Putamen (tissue), 1 donor: ENCODE measurements around the gene CHMP4A.

Source experiments
- DNase-seq: peaks from one replicate; pipeline ENCODE4 v3.0.0-alpha.2; 2016; ENCODE audit warnings: low spot score

The CHMP4A gene

DNA sequence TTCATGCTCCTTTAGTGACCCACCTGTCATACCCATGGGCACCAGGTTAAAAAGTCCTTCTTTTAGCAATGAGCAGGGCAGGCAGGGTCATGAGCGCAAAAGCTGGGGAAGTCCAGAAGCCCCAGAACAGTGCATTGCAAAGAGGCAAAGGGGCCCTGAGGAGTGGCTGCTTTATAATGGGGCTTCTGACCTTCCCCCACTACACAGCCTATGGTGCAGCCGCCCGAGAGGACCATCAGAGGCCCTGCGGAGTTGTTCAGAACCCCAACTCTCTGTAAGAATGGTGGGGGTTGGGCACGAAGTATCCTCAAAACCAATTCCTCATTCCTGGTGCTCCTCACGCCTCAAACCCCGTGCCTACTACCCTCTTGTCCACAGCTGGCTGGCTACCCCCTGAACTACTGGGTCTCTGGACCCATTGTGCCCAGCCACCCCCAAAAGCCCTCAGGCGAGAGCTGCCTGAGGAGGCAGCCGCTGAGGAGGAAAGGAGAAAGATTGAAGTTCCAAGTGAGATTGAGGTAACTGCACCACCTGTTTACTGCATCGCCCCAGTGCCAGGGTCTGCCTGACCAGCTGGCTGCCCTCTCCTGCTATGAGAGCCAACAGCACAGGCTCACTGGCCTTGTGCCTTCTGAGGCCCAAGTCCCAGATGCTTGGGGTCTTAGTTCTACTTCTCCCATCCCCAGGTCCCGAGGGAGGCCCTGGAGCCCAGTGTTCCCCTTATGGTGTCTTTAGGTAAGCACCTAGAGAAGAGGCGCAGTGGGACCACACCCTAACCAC is 34.7 kb downstream of the CHMP4A start:
- DNase-seq, result no peak

DNA sequence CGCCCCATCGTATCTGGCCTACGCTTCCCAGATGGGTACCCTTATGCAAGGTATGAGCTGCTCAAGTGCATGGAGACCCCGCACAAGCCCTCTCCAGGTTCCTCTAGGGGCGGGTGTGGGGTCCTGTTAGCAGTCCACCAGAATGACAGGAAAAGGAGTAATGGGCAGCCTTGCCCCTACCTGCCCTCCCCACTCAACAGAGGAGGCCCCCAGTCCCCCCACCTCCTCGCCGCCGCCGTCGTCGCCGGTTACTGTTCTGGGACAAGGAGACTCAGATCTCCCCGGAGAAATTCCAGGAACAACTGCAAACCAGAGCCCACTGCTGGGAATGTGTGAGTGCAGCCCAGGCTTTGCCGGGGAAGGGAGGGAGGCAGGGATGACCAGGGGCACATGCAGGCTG is 35.4 kb downstream of the CHMP4A start:
- no peak for DNase-seq

DNA sequence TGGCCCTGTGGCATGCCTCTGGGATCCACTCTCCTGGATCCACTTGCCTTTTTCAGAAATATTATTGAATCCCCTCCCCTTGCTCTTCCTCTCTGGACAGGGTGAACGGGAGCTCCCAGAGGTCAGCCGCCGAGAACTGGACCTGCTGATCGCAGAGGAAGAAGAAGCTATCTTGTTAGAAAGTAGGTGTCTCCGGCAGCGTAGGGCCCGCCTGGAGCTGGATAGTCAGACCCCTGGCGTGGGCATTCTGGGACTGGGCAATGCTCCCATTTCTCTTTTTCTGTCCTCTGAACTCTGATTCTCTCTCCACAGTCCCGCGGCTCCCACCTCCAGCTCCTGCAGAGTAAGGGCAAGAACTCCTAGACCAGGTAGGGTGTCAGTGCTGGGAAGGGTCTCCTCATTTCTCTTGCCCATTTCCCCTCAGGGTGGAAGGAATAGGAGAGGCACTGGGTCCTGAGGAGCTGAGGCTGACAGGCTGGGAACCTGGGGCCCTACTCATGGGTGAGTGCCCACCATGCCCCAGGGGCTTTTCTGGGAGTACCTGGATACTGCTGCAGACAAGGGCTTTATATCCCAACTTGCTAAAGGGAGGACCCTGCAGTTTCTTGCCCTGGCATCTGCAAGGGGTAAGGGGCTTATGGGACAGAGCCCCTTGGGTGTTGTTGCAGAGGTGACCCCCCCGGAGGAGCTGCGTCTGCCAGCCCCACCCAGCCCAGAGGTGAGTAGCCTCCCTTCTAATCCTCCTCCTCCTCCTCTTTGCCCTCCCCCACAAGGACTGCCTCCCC is 36.1 kb downstream of the CHMP4A start:
- DNase-seq, result no peak

DNA sequence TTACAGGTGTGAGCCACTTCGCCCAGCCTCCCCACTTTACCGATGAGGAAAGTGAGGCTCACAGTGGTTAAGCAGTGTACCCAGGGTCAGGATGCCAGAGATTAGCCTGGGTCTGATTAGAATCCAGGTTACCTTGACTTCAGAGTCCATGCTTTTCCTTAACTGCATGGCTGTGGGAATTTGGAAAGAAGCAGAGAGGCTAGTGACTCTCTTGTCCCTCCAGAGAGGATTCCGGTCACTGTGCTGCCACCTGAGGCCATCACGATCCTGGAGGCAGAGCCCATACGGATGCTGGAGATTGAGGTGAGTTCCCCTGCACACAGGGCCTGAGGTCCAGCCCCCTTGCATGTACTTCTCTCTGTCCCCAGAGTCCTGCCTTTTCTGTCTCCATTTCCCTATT is 36.7 kb downstream of the CHMP4A start:
- no peak for DNase-seq

DNA sequence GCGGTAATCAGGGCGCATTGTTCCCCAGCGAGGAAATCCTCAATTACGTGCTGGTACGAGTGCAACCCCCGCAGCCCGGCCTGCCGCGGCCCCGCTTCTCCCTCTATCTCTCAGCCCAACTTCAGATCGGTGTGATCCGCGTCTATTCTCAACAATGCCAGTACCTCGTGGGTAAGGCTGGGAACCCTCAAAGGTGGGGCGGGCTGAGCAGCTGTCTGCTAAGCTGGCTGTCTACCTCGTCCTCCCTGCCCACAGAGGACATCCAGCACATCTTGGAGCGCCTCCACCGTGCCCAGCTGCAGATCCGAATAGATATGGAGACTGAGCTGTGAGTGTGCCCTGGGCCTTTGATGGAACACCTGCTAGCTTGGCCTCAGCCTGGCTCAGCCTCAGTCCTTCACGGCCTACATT is 40.4 kb downstream of the CHMP4A start:
- DNase-seq, result no peak

DNA sequence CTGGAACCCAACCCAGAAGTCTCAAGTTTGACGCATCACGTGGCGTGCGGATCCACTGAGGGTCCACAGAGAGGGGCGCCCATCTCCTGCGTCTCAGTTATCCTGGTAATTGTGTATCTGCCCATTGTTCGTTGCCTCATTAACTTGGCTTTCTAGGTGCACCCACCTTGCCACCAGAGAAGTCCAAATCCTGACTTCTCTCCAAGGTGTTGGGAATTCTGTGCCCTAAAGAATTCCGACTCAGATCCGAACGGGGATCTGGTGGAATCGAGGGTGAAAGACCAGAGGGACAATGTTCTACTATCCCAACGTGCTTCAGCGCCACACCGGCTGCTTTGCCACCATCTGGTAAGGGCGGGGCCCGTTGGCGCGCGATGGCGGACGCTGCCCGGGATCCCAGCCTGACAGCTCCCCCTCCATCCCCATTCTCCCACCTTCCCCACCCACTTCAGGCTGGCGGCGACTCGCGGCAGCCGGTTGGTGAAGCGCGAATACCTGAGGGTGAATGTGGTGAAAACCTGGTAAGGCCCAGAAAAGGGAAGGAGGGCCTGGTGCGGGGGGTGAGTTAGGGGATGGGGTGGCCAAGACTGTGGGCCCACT is 40.9 kb downstream of the CHMP4A start:
- DNase-seq, result no peak

DNA sequence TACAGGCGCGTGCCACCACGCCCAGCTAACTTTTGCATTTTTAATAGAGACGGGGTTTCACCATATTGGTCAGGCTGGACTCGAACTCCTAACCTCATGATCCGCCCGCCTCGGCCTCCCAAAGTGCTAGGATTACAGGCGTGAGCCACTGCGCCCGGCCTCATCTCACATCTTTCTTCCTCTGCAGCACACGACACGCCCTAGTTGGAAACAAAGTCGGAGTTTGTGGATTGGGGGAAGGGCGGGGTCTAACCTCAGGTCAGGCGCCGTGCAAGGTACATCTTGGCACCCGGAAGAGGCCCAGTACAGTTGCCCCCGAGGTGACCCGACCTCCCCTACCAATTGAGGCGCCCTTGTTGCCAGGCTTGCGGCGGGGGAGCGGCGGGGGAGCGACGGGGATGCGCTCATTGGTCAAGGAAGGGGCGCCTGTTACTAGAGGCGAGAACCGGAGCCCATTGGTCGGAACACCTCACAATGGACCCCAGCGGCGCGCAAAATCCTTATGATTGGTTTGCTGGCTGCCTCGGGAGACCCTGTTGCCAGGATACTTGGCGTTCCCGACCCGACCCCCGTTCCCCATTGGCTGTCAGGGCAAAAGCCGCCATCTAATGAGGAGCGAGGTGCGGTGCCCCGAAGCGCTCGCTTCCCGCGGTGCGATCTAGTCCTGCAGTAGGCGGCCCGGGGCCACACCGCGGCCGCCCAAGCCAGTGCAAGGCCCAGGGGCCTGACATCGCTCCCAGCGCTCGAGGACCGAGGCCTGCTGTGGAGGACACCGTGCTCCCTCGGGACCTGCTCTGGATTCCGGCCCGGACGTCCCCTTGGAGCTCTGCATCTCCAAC is 41.6 kb downstream of the CHMP4A start, which contains the start of gene REC8:
TSS of gene REC8 (plus strand) at position 659 of the 839 bp plus-strand sequence. CDS start 473 bp downstream, outside the sequence.
- DNase-seq, result peak; percentile 94

DNA sequence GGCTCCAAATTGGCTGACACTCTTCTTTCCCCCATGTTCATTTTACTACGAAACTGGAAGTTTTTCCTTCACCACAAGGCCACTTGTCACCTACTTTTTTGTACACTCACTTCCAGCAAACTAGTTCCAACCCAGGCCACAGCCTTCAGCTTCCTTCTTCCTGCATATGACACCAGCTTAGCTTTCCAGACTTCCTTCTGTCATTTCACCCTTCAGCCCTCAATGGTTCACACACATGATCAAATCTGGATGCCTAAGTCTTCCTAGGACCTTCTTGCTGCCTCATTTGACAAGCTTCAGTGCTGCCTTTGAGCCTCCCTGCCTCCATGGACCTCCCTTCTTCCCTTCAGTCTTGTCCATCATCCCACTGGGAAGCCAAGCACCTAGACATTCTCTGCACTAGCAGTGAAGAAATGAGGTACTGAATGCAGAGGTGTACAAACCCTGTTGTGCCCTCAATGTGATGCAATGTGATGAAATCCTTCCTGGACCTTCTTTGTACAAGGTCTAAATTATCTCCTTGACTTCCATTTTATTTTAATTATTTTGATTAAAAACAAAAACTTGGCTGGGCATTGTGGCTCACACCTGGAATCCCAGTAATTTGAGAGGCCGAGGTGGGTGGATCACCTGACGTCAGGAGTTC is 45.7 kb downstream of the CHMP4A start:
- DNase-seq, result no peak

DNA sequence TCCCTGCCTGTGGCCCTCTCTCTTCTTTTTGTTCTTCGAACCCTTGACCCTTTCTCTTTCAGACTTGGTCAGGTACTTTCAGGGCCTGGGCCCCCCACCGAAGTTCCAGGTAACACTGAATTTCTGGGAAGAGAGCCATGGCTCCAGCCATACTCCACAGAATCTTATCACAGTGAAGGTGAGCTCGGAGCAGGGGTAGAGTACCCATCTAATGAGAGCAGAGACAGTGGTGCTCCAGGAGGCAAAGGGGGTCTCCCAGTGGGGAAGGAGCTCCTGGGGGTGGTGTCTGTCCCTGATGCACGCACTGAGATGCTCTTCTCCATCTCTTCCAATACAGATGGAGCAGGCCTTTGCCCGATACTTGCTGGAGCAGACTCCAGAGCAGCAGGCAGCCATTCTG is 47.5 kb downstream of the CHMP4A start:
- DNase-seq, result no peak

DNA sequence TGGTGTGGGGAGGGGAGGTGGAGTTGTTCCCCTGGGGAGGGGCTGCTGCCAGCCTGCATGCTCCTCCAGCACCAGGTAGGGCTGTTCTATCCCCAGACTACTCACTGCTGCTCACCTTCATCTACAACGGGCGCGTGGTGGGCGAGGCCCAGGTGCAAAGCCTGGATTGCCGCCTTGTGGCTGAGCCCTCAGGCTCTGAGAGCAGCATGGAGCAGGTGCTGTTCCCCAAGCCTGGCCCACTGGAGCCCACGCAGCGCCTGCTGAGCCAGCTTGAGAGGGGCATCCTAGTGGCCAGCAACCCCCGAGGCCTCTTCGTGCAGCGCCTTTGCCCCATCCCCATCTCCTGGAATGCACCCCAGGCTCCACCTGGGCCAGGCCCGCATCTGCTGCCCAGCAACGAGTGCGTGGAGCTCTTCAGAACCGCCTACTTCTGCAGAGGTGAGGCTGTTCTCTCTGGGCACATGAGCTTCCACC is 48.7 kb downstream of the CHMP4A start:
- no peak for DNase-seq

DNA sequence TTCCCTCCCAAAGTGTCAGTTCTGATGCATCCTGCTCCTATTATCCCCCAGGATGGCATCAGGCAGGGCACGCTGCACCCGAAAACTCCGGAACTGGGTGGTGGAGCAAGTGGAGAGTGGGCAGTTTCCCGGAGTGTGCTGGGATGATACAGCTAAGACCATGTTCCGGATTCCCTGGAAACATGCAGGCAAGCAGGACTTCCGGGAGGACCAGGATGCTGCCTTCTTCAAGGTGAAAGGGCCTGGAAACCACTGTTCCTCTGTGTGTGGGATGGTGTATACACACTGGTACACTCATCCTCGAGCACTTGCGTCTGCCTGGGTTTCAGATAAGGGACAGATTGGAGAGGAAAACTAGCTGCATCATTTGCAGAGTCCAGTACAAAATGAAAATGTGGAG is 51.2 kb downstream of the CHMP4A start:
- DNase-seq, result no peak

DNA sequence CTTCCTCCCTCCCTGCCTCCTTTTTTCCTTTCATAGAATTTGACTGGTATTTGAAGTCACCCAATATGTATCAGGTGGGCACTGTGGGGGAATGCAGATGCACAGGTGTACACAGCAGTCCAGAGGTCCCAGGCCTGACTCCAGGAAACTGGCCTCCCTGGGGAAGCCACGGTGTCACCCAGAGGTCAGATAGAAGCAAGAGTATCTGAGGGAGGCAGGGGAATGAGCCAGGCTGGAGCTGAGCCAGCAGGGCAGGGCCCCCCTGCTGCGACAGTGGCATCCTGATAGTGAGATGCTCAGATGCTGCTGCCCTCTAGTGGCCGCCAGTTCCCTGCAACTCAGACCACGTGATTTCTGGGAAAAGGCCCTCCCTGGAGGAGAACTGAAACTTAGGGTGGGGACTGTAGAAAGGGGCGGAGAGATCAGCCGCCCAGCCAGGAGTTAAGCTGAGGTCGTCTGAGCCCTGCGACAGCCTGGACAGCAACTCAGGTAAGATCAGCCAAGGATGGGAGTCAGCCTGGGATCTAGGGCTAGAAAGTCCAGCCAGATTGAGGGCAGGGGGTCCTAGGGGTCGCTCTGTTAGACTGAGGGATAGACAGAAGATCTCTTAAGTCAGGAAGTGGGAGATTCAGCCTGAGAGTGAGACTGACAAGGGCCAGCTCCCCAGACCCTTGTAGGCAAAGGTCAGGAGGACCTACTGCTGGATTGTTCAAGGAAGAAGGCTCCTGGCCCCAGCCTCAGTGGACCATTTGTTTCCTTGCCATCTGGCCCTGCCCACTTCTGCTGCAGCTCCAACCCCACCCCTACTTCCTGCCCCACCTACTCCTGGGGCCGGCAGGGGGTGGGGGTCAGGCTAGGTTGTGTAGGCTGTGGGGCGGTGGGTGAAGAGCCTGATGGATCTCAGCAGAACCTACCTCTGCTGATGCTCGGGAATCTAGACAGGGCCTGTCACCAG is 52.2 kb downstream of the CHMP4A start, which contains the start of gene IRF9:
TSS of gene IRF9 (plus strand) at position 416 of the 955 bp plus-strand sequence. CDS start 880 bp downstream, outside the sequence.
- DNase-seq, result peak; percentile 95

DNA sequence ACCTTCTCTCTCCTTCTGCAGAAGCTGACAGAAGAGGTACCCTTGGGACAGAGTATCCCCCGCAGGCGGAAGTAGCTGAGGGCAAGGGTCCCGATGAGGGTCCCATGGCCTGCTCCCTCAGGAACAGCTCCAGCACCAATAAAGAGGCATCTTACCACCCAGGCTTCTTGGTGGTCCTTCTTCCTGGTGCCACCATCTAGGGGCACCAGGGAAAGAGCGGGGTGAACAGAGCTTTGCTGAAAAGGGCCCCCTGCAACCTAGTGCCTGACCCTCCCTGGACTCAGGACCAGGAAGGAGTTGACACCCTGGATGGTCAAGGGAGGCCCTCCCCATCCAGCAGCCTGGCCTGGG is 52.8 kb downstream of the CHMP4A start:
- no peak for DNase-seq

DNA sequence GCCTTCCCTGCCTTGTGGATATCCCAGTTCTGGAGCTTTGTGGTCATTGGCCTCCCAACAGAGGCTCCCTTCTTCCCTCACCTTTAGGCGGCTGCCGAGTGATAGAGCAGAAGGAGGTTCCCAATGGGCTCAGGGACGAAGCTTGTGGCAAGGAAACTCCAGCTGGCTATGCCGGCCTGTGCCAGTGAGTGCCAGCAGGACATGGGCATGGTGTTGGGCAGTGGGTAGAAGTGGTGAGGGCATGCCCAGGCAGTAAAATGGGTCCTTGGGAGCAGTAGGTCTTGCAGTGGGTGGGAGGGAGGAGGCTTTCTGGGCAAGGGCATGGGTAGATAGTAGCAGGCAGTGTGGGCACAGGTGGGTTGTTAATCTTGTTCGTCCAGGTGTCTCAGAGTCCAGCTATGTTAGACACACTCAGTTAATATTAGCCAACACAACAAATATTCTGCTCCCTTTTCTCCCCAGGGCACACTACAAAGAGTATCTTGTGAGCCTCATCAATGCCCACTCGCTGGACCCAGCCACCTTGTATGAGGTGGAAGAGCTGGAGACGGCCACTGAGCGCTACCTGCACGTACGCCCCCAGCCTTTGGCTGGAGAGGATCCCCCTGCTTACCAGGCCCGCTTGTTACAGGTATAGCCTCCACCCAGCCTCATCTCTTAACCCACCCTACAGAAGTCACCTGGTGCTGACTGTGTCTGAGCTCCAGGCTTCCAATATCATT is 53.4 kb downstream of the CHMP4A start:
- no peak for DNase-seq
